Endothelial cell of umbilical vein (primary cell): ENCODE data around the gene MICALL2. TPM values are rescaled to one million over a fixed set of nuclear protein-coding genes. Genes with fewer than 3 reads are reported as not detected.
"Not testable (repeated sequence)": the region's sequence is repeated elsewhere in the genome, so short reads cannot be mapped to it uniquely, and the experiment has no call there.

Experiments used
- BruUV-seq: library from RNA; stranded (reverse); fragments of 400-500 nt; replicated peaks from 2 replicates; lab custom pipeline; 2021; lab: Mats Ljungman, UMichigan
- CTCF ChIA-PET: fragments of 300-600, 350-600 bp; sonication (Branson Sonifier 250); formaldehyde crosslinking; loops from one replicate; lab custom pipeline; 2021; ENCODE audit warnings: antibody characterized with exemption, inconsistent platforms; lab: Charles Lee
- POLR2A ChIA-PET: fragments of 300-600, 350-600 bp; sonication (Branson Sonifier 250); formaldehyde crosslinking; loops from one replicate; lab custom pipeline; 2021; ENCODE audit warnings: antibody characterized with exemption, inconsistent platforms; lab: Charles Lee
- DNase-seq: peaks from one replicate; pipeline ENCODE4 v3.0.0-alpha.2; 2011; ENCODE audit warnings: low read depth, low spot score
- FAIRE-seq: peaks from 2 replicates; lab custom pipeline; 2011; peaks lifted over from hg19 to GRCh38; lab: Jason Lieb, UNC
- H2AFZ ChIP-seq: 2 replicates; pipeline ENCODE4 v1.6.0; 2012; ENCODE audit warnings: low read depth, low read length, control low read depth, inconsistent platforms
- H3K27ac ChIP-seq: 2 replicates; pipeline ENCODE4 v1.5.1; 2011; ENCODE audit warnings: low read depth, mild to moderate bottlenecking, control low read depth, low read length, moderate library complexity; ENCODE audit not compliant: insufficient read depth
- H3K27me3 ChIP-seq, 2 experiments: 2 replicates each; pipeline versions ENCODE4 v1.6.0 to v1.6.1; 2011; ENCODE audit warnings: low read length in 2 of 2, mixed read lengths in 1 of 2; ENCODE audit not compliant: control insufficient read depth in 2 of 2, insufficient read depth in 2 of 2
- H3K36me3 ChIP-seq, 2 experiments: 2 replicates in 1 of 2; 3 replicates in 1 of 2; pipeline ENCODE4 v1.5.1; 2011; ENCODE audit warnings: low read length in 2 of 2, mild to moderate bottlenecking in 1 of 2, moderate library complexity in 1 of 2; ENCODE audit not compliant: control insufficient read depth in 2 of 2, insufficient read depth in 2 of 2; ENCODE audit errors: extremely low read depth in 1 of 2
- H3K4me1 ChIP-seq: 3 replicates; pipeline ENCODE4 v1.5.1; 2011; ENCODE audit warnings: mild to moderate bottlenecking, low read length; ENCODE audit not compliant: control insufficient read depth, insufficient read depth; ENCODE audit errors: extremely low read depth
- H3K4me2 ChIP-seq: 2 replicates; pipeline ENCODE4 v1.6.1; 2011; ENCODE audit warnings: low read length, control low read depth, mixed read lengths; ENCODE audit not compliant: insufficient read depth
- H3K4me3 ChIP-seq, 3 experiments: fragments of 200-600 bp in 1 of 3; sonication (generic), shearing (Covaris generic) in 1 of 3; replicated peaks in 1 of 3; 2 replicates each; pipeline ENCODE4 v1.5.1; 2011 to 2016; ENCODE audit warnings: control low read depth in 3 of 3, low read length in 3 of 3, mild to moderate bottlenecking in 2 of 3, inconsistent platforms in 1 of 3, low read depth in 1 of 3, moderate library complexity in 1 of 3; ENCODE audit not compliant: insufficient read depth in 1 of 3
- H3K79me2 ChIP-seq: 2 replicates; pipeline ENCODE4 v1.6.0; 2012; ENCODE audit warnings: low read length, inconsistent platforms; ENCODE audit not compliant: control insufficient read depth, insufficient read depth
- H3K9ac ChIP-seq: replicated peaks from 2 replicates; pipeline ENCODE3; 2011; ENCODE audit warnings: low read length, control low read depth; ENCODE audit not compliant: insufficient read depth; ENCODE audit errors: extremely low read depth
- H3K9me1 ChIP-seq: replicated peaks from 3 replicates; pipeline ENCODE4 v1.6.0; 2011; ENCODE audit warnings: mild to moderate bottlenecking, low read length; ENCODE audit not compliant: control insufficient read depth, insufficient read depth; ENCODE audit errors: extremely low read depth
- H3K9me3 ChIP-seq: replicated peaks from 2 replicates; pipeline ENCODE4 v1.5.1; 2012; ENCODE audit warnings: low read length, inconsistent platforms; ENCODE audit not compliant: control insufficient read depth, insufficient read depth
- H4K20me1 ChIP-seq: replicated peaks from 2 replicates; pipeline ENCODE3; 2011; ENCODE audit warnings: mild to moderate bottlenecking, low read length; ENCODE audit not compliant: control insufficient read depth, insufficient read depth; ENCODE audit errors: extremely low read depth
- CTCF ChIP-seq, 2 donors: IDR thresholded peaks; 1 replicate in 1 of 2; 2 replicates in 1 of 2; pipeline ENCODE4 v1.5.1; 2011; ENCODE audit warnings: low read length in 2 of 2, mild to moderate bottlenecking in 2 of 2, moderate library complexity in 2 of 2, control low read depth in 1 of 2, inconsistent platforms in 1 of 2, low read depth in 1 of 2; ENCODE audit not compliant: insufficient read depth in 1 of 2; ENCODE audit errors: extremely low read depth in 1 of 2
- dilution Hi-C: fragments of 300-500 bp; cut with MboI; formaldehyde crosslinking; loops from one replicate; pipeline ENCODE4 v1.15.0; 2019; ENCODE audit warnings: low sequenced_read_pairs; ENCODE audit not compliant: extremely low pct_ligation_motif_present
- intact Hi-C: fragments of 100-400 bp; cut with micrococcal nuclease; formaldehyde crosslinking; loops from one replicate; pipeline ENCODE4 v1.10.0; 2022
- polyA plus RNA-seq, 4 experiments: library from polyadenylated mRNA; depleted of rRNA in 3 of 4; stranded (reverse) in 3 of 4; unstranded in 1 of 4; fragments of >200 nt; gene quantifications; 2 replicates each; pipeline versions ENCODE4 v1.2.1 to v1.2.3, GENCODE V29; 2011 to 2012; ENCODE audit warnings: missing spikeins in 1 of 4
- total RNA-seq: library from RNA; stranded (reverse); gene quantifications from 2 replicates; pipeline ENCODE4 v1.2.3, GENCODE V29; 2021
- TF ChIP-seq, protein P1 (sequence below): IDR thresholded peaks from 2 replicates; pipeline ENCODE4 v1.6.1; 2011; ENCODE audit not compliant: insufficient read depth, insufficient read length

Gene MICALL2
- total and polyA plus RNA-seq, 2 donors (not counting 3 experiments of a cell fraction or from before 2014, with no cell fraction given): 29.8 to 46.3 TPM

GRCh38 chr7:1446620-1447032 is 12.6 kb downstream of the MICALL2 start:
- intact Hi-C loops: no loop called here
- Histone ChIP-seq H3K9me1 (no peaks in the 10 kb centered on the region), H3K9me3 (no peaks in the 10 kb centered on the region), H3K4me1 (no peaks in the 10 kb centered on the region), H3K27me3 (no peaks in the 10 kb centered on the region), H3K27ac (no peak overlapping the region), H4K20me1 (no peaks in the 10 kb centered on the region), H3K4me3 (no peak overlapping the region), H3K9ac (no peak overlapping the region), H3K4me2 (no peak overlapping the region), H3K36me3 (peaks cover 0 to 1% of the 10 kb centered on the region in 2 experiments), H2AFZ (no peak overlapping the region), H3K79me2 (no peaks in the 10 kb centered on the region)
- no TSS peak for BruUV-seq
- DNase-seq: no peak
- ChIA-PET POLR2A (interaction anchor here (0.6 kb wide), 1 partner anchor 254 kb away, joined by 5 read pairs; no protein-coding TSS in a partner anchor), CTCF (interaction anchor here (1.3 kb wide), 1 partner anchor 16 kb away, joined by 4 read pairs; no protein-coding TSS in a partner anchor)
- TF ChIP-seq CTCF (IDR thresholded peaks at IDR 0.05; ENCODE audit: extremely low read depth in 1 of 2, insufficient read depth in 1 of 2, low read depth in 1 of 2, low read length in 2 of 2): no peak
- TF ChIP-seq, protein P1, sequence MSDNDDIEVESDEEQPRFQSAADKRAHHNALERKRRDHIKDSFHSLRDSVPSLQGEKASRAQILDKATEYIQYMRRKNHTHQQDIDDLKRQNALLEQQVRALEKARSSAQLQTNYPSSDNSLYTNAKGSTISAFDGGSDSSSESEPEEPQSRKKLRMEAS: no peak
- dilution Hi-C loops: no loop called here
- no peak for FAIRE-seq

DNA sequence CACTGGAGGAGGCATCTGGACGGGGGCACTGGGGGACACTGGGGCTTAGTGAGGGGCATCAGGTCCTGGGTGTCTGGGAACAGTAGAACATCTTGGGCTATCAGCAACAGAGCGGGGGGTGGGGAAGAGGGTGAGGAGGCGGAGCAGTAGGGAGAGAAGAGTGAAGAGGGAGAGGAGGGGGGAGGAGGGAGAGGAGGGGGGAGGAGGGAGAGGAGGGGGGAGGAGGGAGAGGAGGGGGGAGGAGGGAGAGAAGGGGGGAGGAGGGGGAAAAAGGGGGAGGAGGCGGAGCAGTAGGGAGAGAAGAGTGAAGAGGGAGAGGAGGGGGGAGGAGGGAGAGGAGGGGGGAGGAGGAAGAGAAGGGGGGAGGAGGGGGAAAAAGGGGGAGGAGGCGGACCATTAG is 13.2 kb downstream of the MICALL2 start:
- H3K4me3 ChIP-seq, H3K9me3 ChIP-seq, H3K79me2 ChIP-seq, FAIRE-seq, CTCF ChIA-PET, H3K9me1 ChIP-seq, H4K20me1 ChIP-seq, H3K36me3 ChIP-seq, H3K27me3 ChIP-seq, H3K9ac ChIP-seq, H3K4me2 ChIP-seq, H2AFZ ChIP-seq, dilution Hi-C loops, H3K4me1 ChIP-seq, H3K27ac ChIP-seq, DNase-seq, BruUV-seq, POLR2A ChIA-PET, intact Hi-C loops: not testable (repeated sequence)
